GM12892 (cell line): ENCODE results near the gene LZTR1.
A peak's percentile ranks its signal among the peaks of the same experiment; 100 is the strongest.

ENCODE experiments used
- DNase-seq: peaks from one replicate; pipeline ENCODE4 v3.0.0; 2011; ENCODE audit not compliant: insufficient read length
- FAIRE-seq: peaks from 2 replicates; lab custom pipeline; 2011; peaks lifted over from hg19 to GRCh38; lab: Jason Lieb, UNC
- POLR2A ChIP-seq: IDR thresholded peaks from 2 replicates; pipeline ENCODE4 v1.6.1; 2011; ENCODE audit warnings: low read depth, low read length, control low read depth
- POLR2AphosphoS5 ChIP-seq: IDR thresholded peaks from 2 replicates; pipeline ENCODE4 v1.6.1; 2011; ENCODE audit warnings: low read depth, low read length, control low read depth
- TAF1 ChIP-seq: IDR thresholded peaks from 2 replicates; pipeline ENCODE4 v1.6.1; 2011; ENCODE audit warnings: low read depth, mild to moderate bottlenecking, control low read depth, low read length, borderline replicate concordance

LZTR1 gene

DNA sequence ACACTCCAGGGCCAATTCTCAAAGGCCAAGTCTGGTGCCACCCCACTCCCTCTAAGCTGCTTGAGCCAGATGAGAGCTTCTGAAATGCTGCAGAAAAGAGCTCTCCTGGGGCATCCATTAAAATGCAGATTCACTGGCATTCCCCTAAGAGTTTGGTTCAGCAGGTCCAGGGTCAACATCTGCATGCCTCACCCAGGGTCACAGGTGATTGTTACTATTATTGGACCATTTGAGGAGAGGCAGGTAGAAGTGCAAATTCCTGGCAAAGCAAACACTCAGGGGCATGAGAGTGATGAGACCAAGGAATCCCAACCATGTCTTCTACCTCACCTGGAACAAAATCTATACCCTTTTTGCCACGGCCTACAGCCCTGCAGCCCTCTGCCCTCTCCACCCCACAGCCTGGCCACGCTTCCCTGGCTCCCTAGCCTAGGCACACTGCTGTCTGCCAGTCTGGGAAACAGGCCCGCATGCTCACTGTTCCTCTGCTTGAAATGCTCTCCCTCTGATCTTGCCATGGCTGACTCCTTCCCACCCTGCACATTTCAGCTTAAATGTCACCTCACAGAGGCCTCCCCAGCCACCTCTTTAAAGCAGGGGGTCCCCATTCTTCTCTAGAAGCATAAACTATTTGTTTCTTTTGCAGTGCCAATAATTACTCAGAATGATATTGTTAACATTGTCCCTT is 28.5 kb downstream of the LZTR1 start:
- FAIRE-seq (no peak), DNase-seq (no peak)
- no peak for TF ChIP-seq TAF1
- TF ChIP-seq POLR2A, result no peak
- no peak for TF ChIP-seq POLR2AphosphoS5

GRCh38 chr22:21012446-21013407 is 30.6 kb downstream of the LZTR1 start:
- DNase-seq, result no peak
- no peak for TF ChIP-seq POLR2A
- no peak for TF ChIP-seq POLR2AphosphoS5
- no peak for TF ChIP-seq TAF1
- FAIRE-seq, result no peak

GRCh38 chr22:21013657-21014201 is 31.6 kb downstream of the LZTR1 start:
- no peak for FAIRE-seq
- TF ChIP-seq POLR2AphosphoS5 (no peak), POLR2A (no peak), TAF1 (no peak)
- DNase-seq, result no peak

GRCh38 chr22:21014202-21014725 is 32.2 kb downstream of the LZTR1 start:
- DNase-seq, result peak; percentile 95
- TF ChIP-seq TAF1, result no peak
- no peak for TF ChIP-seq POLR2A
- TF ChIP-seq POLR2AphosphoS5, result no peak
- FAIRE-seq, result peak; percentile 88

- TF ChIP-seq POLR2AphosphoS5 (no peak), TAF1 (no peak), POLR2A (no peak)
- no peak for DNase-seq
- peak; percentile 48 for FAIRE-seq
These were observed 32.8 kb downstream of the LZTR1 start, which contains the start of gene P2RX6 for GRCh38 chr22:21014726-21015465. TSS of gene P2RX6 (plus strand) at chr22:21015165. CDS start at chr22:21015175, 10 bp downstream.

GRCh38 chr22:21015466-21016006 is 33.4 kb downstream of the LZTR1 start:
- DNase-seq (no peak), FAIRE-seq (no peak)
- no peak for TF ChIP-seq POLR2AphosphoS5
- no peak for TF ChIP-seq TAF1
- no peak for TF ChIP-seq POLR2A

GRCh38 chr22:21016644-21017420 is 34.7 kb downstream of the LZTR1 start:
- DNase-seq (no peak), FAIRE-seq (no peak)
- TF ChIP-seq POLR2A, result no peak
- no peak for TF ChIP-seq POLR2AphosphoS5
- TF ChIP-seq TAF1, result no peak

DNA sequence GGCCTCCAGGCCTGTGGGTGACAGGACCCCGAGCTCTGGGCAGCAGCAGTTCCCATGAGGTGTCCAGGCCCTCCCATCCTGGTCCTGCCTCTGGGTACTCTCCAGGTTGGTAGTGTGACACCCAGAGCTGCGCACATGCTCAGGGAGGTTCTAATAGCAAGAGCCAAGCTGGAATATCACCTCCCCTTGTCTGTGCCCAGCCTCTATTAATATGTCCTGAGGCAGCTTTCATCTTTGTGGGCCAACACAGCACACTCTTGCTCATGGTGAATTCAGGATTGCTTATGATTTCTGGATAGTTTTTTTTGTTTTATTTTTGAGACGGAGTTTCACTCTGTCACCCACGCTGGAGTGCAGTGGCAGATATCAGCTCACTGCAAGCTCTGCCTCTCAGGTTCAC is 36.2 kb downstream of the LZTR1 start:
- no peak for TF ChIP-seq TAF1
- FAIRE-seq, result no peak
- DNase-seq, result no peak

GRCh38 chr22:21020802-21021429 is 38.8 kb downstream of the LZTR1 start:
- FAIRE-seq, result no peak
- DNase-seq, result peak; percentile 60
- no peak for TF ChIP-seq POLR2A
- no peak for TF ChIP-seq TAF1
- no peak for TF ChIP-seq POLR2AphosphoS5

DNA sequence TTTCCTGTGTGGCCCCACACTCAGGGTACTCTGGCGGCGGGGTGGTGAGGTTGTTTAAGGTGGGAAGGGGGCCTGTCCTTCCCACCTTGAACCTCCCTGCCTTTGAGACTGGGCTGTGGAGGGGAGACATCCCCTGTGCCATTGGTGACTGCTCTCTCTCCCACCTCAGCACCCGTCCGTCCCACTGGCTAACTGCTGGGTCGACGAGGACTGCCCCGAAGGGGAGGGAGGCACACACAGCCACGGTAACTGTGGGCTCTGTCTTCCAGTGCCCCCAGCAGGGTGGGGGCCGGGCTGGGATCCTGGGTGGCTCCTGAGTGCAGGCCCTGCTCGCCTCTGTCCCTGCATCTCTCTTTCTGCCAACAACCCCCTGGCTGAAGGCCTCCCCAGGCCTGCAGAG is 40.4 kb downstream of the LZTR1 start:
- DNase-seq (no peak), FAIRE-seq (no peak)
- no peak for TF ChIP-seq POLR2AphosphoS5
- no peak for TF ChIP-seq POLR2A
- TF ChIP-seq TAF1, result no peak
